GM10266 (cell line): Measurements from ENCODE around the gene ALOX5.
"Not testable (repeated sequence)": the region's sequence is repeated elsewhere in the genome, so short reads cannot be mapped to it uniquely, and the experiment has no call there.

Experiments
- DNase-seq: peaks from one replicate; pipeline ENCODE4 v3.0.0; 2012; ENCODE audit errors: extremely low spot score
- CTCF ChIP-seq: IDR thresholded peaks from 2 replicates; pipeline ENCODE4 v1.5.1; 2012; ENCODE audit warnings: mild to moderate bottlenecking, low read depth; ENCODE audit not compliant: control insufficient read depth, insufficient read depth; ENCODE audit errors: missing control alignments

The ALOX5 gene

GRCh38 chr10:45410489-45410806, 36.4 kb downstream of the ALOX5 start:
- no peak for DNase-seq
- TF ChIP-seq CTCF = no peak

GRCh38 chr10:45410807-45411606, 37.0 kb downstream of the ALOX5 start:
- no peak for DNase-seq
- no peak for TF ChIP-seq CTCF

GRCh38 chr10:45411607-45411940, 37.6 kb downstream of the ALOX5 start:
- no peak for TF ChIP-seq CTCF
- no peak for DNase-seq

GRCh38 chr10:45415062-45415461, 41.0 kb downstream of the ALOX5 start:
- DNase-seq = not testable (repeated sequence)

GRCh38 chr10:45416603-45417002, 42.6 kb downstream of the ALOX5 start:
- no peak for DNase-seq
- TF ChIP-seq CTCF = no peak

GRCh38 chr10:45417746-45418145, 43.7 kb downstream of the ALOX5 start:
- no peak for DNase-seq
- no peak for TF ChIP-seq CTCF

GRCh38 chr10:45418417-45418848, 44.4 kb downstream of the ALOX5 start:
- no peak for TF ChIP-seq CTCF
- DNase-seq = no peak
